Measurements from ENCODE around the gene SLC6A3.

- TF ChIP-seq CTCF (conservative IDR thresholded peaks at IDR 0.05) (no peak), ZFX (IDR thresholded peaks at IDR 0.05) (no peak)
Measured at GRCh38 chr5:1364211-1364610, 81.0 kb downstream of the SLC6A3 start.

Data from C4-2B (cell line).